Bronchial epithelial cell (primary cell): ENCODE data around the gene MARS1. TPM values are rescaled to one million over a fixed set of nuclear protein-coding genes. Genes with fewer than 3 reads are reported as not detected.

ENCODE experiments used
- DNase-seq: peaks from one replicate; pipeline ENCODE4 v3.0.0-alpha.2; 2010; ENCODE audit warnings: low read depth
- FAIRE-seq: peaks from 2 replicates; lab custom pipeline; 2011; peaks lifted over from hg19 to GRCh38; lab: Jason Lieb, UNC
- H3K27me3 ChIP-seq: 2 replicates; pipeline ENCODE4 v1.5.1; 2011; ENCODE audit warnings: low read length; ENCODE audit not compliant: control insufficient read depth, insufficient read depth
- H3K36me3 ChIP-seq: 2 replicates; pipeline ENCODE4 v1.5.1; 2011; ENCODE audit warnings: low read length; ENCODE audit not compliant: control insufficient read depth, insufficient read depth
- H3K4me3 ChIP-seq: 2 replicates; pipeline ENCODE4 v1.5.1; 2011; ENCODE audit warnings: mild to moderate bottlenecking, low read depth, low read length, control low read depth
- total RNA-seq: library from RNA; depleted of rRNA; stranded (reverse); fragments of >200 nt; gene quantifications from 2 replicates; pipeline ENCODE4 v1.2.1, GENCODE V29; 2014
- TF ChIP-seq, protein P1 (sequence below): IDR thresholded peaks from 2 replicates; pipeline ENCODE4 v1.5.1; 2011; ENCODE audit warnings: mild to moderate bottlenecking, moderate library complexity, low read length, control low read depth, inconsistent platforms; ENCODE audit not compliant: insufficient read depth, severe bottlenecking

The MARS1 gene
- total RNA-seq, 1 donor from 2014 or later = 374 TPM

DNA sequence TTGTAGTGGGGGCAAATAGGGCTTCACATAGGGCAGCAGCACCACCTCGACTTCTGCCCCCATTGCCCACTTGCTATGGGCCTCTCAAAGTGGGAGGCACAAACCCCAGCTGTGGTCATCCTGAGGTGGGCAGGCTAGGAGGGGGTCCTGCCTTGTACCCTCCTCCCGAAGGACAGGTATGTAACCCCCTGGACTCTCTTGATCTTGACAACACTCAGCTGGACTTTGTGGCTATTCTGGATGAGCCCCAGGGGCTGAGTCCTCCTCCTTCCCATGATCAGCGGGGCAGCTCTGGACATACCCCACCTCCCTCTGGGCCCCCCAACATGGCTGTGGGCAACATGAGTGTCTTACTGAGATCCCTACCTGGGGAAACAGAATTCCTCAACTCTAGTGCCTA lies 16.2 kb upstream of the MARS1 start:
- no peaks in the 10 kb centered on the region for H3K36me3 ChIP-seq
- TF ChIP-seq, protein P1, sequence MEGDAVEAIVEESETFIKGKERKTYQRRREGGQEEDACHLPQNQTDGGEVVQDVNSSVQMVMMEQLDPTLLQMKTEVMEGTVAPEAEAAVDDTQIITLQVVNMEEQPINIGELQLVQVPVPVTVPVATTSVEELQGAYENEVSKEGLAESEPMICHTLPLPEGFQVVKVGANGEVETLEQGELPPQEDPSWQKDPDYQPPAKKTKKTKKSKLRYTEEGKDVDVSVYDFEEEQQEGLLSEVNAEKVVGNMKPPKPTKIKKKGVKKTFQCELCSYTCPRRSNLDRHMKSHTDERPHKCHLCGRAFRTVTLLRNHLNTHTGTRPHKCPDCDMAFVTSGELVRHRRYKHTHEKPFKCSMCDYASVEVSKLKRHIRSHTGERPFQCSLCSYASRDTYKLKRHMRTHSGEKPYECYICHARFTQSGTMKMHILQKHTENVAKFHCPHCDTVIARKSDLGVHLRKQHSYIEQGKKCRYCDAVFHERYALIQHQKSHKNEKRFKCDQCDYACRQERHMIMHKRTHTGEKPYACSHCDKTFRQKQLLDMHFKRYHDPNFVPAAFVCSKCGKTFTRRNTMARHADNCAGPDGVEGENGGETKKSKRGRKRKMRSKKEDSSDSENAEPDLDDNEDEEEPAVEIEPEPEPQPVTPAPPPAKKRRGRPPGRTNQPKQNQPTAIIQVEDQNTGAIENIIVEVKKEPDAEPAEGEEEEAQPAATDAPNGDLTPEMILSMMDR = no peak
- FAIRE-seq (peak; percentile 68), DNase-seq (no peak)
- peaks cover 41% of the 10 kb centered on the region for H3K27me3 ChIP-seq
- no peak overlapping the region for H3K4me3 ChIP-seq

DNA sequence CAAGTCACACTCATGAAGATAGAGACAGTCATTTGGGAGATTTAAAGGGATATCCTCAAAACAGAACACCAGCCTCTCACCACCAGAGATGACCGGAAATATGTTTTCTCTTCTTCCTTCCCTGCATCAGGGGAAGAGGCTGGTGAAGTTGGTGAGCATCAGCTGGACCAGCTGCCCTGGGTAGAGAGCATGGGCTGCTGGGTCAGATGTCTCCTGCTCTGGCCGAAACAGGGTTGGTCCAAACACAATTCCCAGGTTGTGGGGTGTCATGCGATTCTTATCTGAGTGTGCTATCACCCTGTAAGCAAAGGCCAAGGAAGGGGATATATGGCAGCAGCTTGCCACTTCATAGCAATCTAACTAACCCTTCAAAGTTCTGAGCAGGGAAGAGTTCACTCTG lies 15.5 kb upstream of the MARS1 start:
- no peak for DNase-seq
- TF ChIP-seq, protein P1 = no peak
- Histone ChIP-seq H3K4me3 (no peak overlapping the region), H3K36me3 (no peaks in the 10 kb centered on the region), H3K27me3 (peaks cover 44% of the 10 kb centered on the region)
- no peak for FAIRE-seq

DNA sequence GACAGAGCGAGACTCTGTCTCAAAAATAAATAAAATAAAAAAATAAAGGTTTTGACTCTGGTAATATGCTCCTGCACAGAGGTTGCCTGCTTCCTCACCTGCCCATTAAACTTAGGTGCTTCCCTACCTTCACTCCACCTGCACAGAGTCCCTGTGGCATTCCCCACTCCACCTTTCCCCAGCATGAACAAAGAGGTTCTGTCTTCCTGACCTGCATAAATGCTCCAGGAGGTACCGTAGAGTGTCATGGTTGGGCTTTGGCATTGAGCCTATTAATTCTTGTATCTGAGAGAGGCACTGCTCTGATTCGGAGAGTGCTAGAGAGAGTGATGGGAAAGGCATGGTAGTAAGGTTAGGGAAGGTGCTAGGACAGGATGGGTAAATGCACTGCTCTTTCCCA lies 14.5 kb upstream of the MARS1 start:
- FAIRE-seq (no peak), DNase-seq (no peak)
- Histone ChIP-seq H3K27me3 (peaks cover 39% of the 10 kb centered on the region), H3K36me3 (no peaks in the 10 kb centered on the region), H3K4me3 (no peak overlapping the region)
- TF ChIP-seq, protein P1 = no peak

DNA sequence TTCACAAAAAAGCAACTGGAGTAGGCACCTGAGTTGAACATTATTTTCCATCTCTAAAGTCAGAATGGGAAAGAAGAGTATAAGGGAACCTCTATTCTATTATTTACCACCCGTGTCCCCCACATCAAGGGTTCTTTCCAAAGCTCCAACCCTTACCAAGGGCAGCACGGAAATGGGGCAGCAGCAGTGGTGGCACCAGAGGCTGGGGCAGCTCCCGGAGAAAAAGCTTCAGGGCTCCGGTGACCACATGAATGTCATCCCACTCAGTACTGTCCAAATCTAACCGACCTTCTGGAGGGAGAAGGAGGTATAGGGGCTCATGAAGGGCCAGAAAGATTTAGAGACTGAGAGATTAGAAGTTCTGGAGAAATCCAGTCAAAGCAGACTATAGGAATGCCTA lies 14.0 kb upstream of the MARS1 start:
- no peak overlapping the region for H3K4me3 ChIP-seq
- no peak for FAIRE-seq
- TF ChIP-seq, protein P1 = no peak
- H3K36me3 ChIP-seq = no peaks in the 10 kb centered on the region
- DNase-seq = no peak
- peaks cover 39% of the 10 kb centered on the region for H3K27me3 ChIP-seq

DNA sequence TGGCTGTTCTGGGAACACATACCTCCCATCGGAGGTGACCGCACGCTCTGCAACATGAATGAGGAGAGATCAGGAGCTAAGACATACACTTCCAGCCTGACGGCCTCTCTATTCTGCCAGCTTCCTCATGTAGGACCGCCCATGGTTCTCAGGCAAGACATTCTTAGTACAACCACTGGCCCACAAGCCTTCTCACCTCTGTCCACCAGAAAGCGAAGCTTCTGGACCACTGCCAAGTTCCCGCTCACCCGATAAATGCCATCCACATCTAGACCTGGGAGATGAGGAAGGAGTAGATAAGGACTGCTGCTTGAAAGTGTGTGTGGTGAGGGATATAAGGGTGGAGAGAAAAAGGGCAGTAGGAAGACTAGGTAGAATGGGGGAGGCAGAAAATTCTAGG lies 13.4 kb upstream of the MARS1 start:
- Histone ChIP-seq H3K36me3 (no peaks in the 10 kb centered on the region), H3K27me3 (peaks cover 39% of the 10 kb centered on the region), H3K4me3 (no peak overlapping the region)
- DNase-seq = no peak
- TF ChIP-seq, protein P1 = no peak
- no peak for FAIRE-seq

DNA sequence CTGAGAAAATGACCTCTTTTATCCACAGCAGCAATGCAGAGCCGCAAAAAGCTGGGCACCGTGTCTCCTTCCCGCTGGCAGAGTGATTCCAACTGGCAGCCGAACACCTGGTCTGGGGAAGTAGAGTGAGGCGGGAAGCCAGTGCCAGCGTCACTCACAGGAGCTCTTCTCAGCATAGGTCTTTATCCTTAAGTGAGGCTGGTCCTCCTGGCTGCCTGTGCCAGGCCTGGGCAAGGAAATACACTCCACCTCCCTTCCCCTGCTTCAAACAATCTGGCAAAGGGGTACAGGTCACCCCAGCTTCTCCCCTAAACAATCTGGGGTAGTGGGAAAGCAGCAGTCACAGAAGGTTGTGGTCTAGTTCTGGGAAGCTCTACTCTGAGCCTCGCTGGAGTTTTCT lies 13.0 kb upstream of the MARS1 start:
- H3K4me3 ChIP-seq = no peak overlapping the region
- H3K36me3 ChIP-seq = no peaks in the 10 kb centered on the region
- TF ChIP-seq, protein P1 = no peak
- peaks cover 39% of the 10 kb centered on the region for H3K27me3 ChIP-seq
- FAIRE-seq (no peak), DNase-seq (no peak)
